Upper lobe of left lung (tissue), 6 donors: ENCODE data around the gene DR1. TPM values are rescaled to one million over a fixed set of nuclear protein-coding genes. Genes with fewer than 3 reads are reported as not detected.
"Not testable (repeated sequence)": the region's sequence is repeated elsewhere in the genome, so short reads cannot be mapped to it uniquely, and the experiment has no call there.

ENCODE experiments used
- ATAC-seq, 2 donors: fragments of 200-7000 bp; cut with Tn5 transposase; one replicate each; pipeline ENCODE4 v1.9.1; 2022; ENCODE audit warnings: mild to moderate bottlenecking in 2 of 2, moderate library complexity in 2 of 2; ENCODE audit not compliant: low FRiP score in 2 of 2
- DNase-seq, 2 donors: peaks; one replicate each; pipeline ENCODE4 v3.0.0-alpha.2; 2019 to 2020
- H3K27ac ChIP-seq, 4 donors: fragments of 200-600 bp; sonication (generic); one replicate each; pipeline ENCODE4 v1.5.1; 2016 to 2019
- H3K27me3 ChIP-seq, 4 donors: fragments of 200-600 bp; sonication (generic); one replicate each; pipeline ENCODE4 v1.5.1; 2017 to 2019
- H3K36me3 ChIP-seq, 4 donors: fragments of 200-600 bp; sonication (generic); one replicate each; pipeline ENCODE4 v1.5.1; 2016 to 2019
- H3K4me1 ChIP-seq, 4 donors: fragments of 200-600 bp; sonication (generic); one replicate each; pipeline ENCODE4 v1.5.1; 2018 to 2019
- H3K4me3 ChIP-seq, 4 donors: fragments of 200-600 bp; sonication (generic); one replicate each; pipeline ENCODE4 v1.5.1; 2017 to 2019; ENCODE audit warnings: mild to moderate bottlenecking in 2 of 4, moderate library complexity in 1 of 4
- H3K9me3 ChIP-seq, 4 donors: fragments of 200-600 bp; sonication (generic); one replicate each; pipeline ENCODE4 v1.5.1; 2018 to 2019
- CTCF ChIP-seq, 6 experiments: fragments of 450-650 bp in 4 of 6; fragments of 200-600 bp in 2 of 6; sonication (generic) in 2 of 6; IDR thresholded peaks; one replicate each; pipeline ENCODE4 v1.5.1; 2016 to 2019; ENCODE audit warnings: antibody characterized with exemption in 6 of 6
- EP300 ChIP-seq, 4 donors: sonication (generic); formaldehyde crosslinking; IDR thresholded peaks; one replicate each; pipeline ENCODE4 v1.5.1; 2017; ENCODE audit warnings: antibody characterized with exemption in 4 of 4, control low read depth in 2 of 4
- POLR2A ChIP-seq, 4 donors: fragments of 450-650 bp; IDR thresholded peaks; one replicate each; pipeline ENCODE4 v1.5.1; 2016 to 2017; ENCODE audit warnings: antibody characterized with exemption in 4 of 4, mild to moderate bottlenecking in 2 of 4
- POLR2AphosphoS5 ChIP-seq, 2 donors: sonication (generic); formaldehyde crosslinking; IDR thresholded peaks; one replicate each; pipeline ENCODE4 v1.5.1; 2017; ENCODE audit warnings: antibody characterized with exemption in 2 of 2
- WGBS, 2 donors: methylation state at CpG; one replicate each; pipeline ENCODE4 v1.1.5; 2017 to 2018; 5-methylcytosine and 5-hydroxymethylcytosine counted together
- total RNA-seq, 6 donors: library from RNA; depleted of rRNA in 4 of 6; stranded (reverse); fragments of >200 nt in 4 of 6; gene quantifications; one replicate each; pipeline versions ENCODE4 v1.1.0 to v1.2.1, GENCODE V29; 2016 to 2021
- donor health status: DM: no; HTN: no; CAD: no; lungs with moderate emphysema.
- donor health status: DM: no; HTN: yes; CAD: no; lungs with severe emphysema.

DR1 gene
- total RNA-seq, 6 donors from 2014 or later, result 12.6 to 50.0 (median 41.3) TPM

- peaks cover 0 to 35% (median 13%) of the 10 kb centered on the region in 4 donors for H3K36me3 ChIP-seq
- TF ChIP-seq POLR2A (IDR thresholded peaks at IDR 0.05), result no peak
- TF ChIP-seq POLR2AphosphoS5 (IDR thresholded peaks at IDR 0.05), result no peak
- no peak for TF ChIP-seq EP300 (IDR thresholded peaks at IDR 0.05)
- no peak for TF ChIP-seq CTCF (IDR thresholded peaks at IDR 0.05)
- ATAC-seq (no peak), DNase-seq (no peak)
- no peak overlapping the region for H3K4me3 ChIP-seq
- peaks cover 0 to 9% (median 2%) of the 10 kb centered on the region in 4 donors for H3K4me1 ChIP-seq
- H3K27ac ChIP-seq, result no peak overlapping the region
- WGBS, 2 donors, result 69 to 86% methylated on average over 2 of the region's 2 CpGs
- H3K27me3 ChIP-seq, result no peaks in the 10 kb centered on the region
- H3K9me3 ChIP-seq, result no peaks in the 10 kb centered on the region
These were observed 20.1 kb downstream of the DR1 start for GRCh38 chr1:93365813-93366212.

- Histone ChIP-seq H3K27ac (no peak overlapping the region), H3K4me3 (no peak overlapping the region), H3K36me3 (peaks cover 0 to 20% (median 11%) of the 10 kb centered on the region in 4 donors), H3K27me3 (no peaks in the 10 kb centered on the region), H3K4me1 (no peaks in the 10 kb centered on the region), H3K9me3 (no peaks in the 10 kb centered on the region)
- TF ChIP-seq EP300 (IDR thresholded peaks at IDR 0.05), result no peak
- 74 to 76% methylated on average over 1 of the region's 1 CpG for WGBS, 2 donors
- ATAC-seq (no peak), DNase-seq (no peak)
These were observed 24.0 kb downstream of the DR1 start for GRCh38 chr1:93369734-93370133.

GRCh38 chr1:93374334-93375106 lies 28.8 kb downstream of the DR1 start:
- WGBS, 2 donors, result 96 to 100% methylated on average over 2 to 5 of the region's 5 CpGs
- no peaks in the 10 kb centered on the region for H3K4me1 ChIP-seq

GRCh38 chr1:93384656-93385055 lies 38.9 kb downstream of the DR1 start:
- TF ChIP-seq CTCF (IDR thresholded peaks at IDR 0.05) (no peak), POLR2A (IDR thresholded peaks at IDR 0.05) (no peak), EP300 (IDR thresholded peaks at IDR 0.05) (no peak), POLR2AphosphoS5 (IDR thresholded peaks at IDR 0.05) (no peak)

More at GRCh38 chr1:93374334-93375106, 28.8 kb downstream of the DR1 start:
- TF ChIP-seq CTCF (IDR thresholded peaks at IDR 0.05), result no peak
- no peak for TF ChIP-seq EP300 (IDR thresholded peaks at IDR 0.05)
- no peak for TF ChIP-seq POLR2AphosphoS5 (IDR thresholded peaks at IDR 0.05)
- no peak for TF ChIP-seq POLR2A (IDR thresholded peaks at IDR 0.05)
- H3K36me3 ChIP-seq, result no peaks in the 10 kb centered on the region
- ATAC-seq (no peak), DNase-seq (no peak)
- no peak overlapping the region for H3K4me3 ChIP-seq
- no peaks in the 10 kb centered on the region for H3K27me3 ChIP-seq
- H3K9me3 ChIP-seq, result no peaks in the 10 kb centered on the region
- H3K27ac ChIP-seq, result no peak overlapping the region

GRCh38 chr1:93386268-93386667 lies 40.6 kb downstream of the DR1 start:
- WGBS, 2 donors, result 88 to 96% methylated on average over 7 of the region's 7 CpGs
- not testable (repeated sequence) for H3K4me3 ChIP-seq, H3K27ac ChIP-seq, H3K4me1 ChIP-seq, DNase-seq, ATAC-seq, H3K36me3 ChIP-seq, H3K27me3 ChIP-seq
- peaks cover 5 to 19% (median 12%) of the 10 kb centered on the region in 4 donors for H3K9me3 ChIP-seq

More at GRCh38 chr1:93384656-93385055, 38.9 kb downstream of the DR1 start:
- no peaks in the 10 kb centered on the region for H3K4me1 ChIP-seq
- no peak for ATAC-seq
- DNase-seq, result no peak
- no peak overlapping the region for H3K4me3 ChIP-seq
- 86 to 91% methylated on average over 3 of the region's 3 CpGs for WGBS, 2 donors
- H3K9me3 ChIP-seq, result peaks cover 5 to 19% (median 12%) of the 10 kb centered on the region in 4 donors
- no peaks in the 10 kb centered on the region for H3K27me3 ChIP-seq
- H3K27ac ChIP-seq, result no peak overlapping the region
- no peaks in the 10 kb centered on the region for H3K36me3 ChIP-seq

- TF ChIP-seq EP300 (IDR thresholded peaks at IDR 0.05) (no peak), CTCF (IDR thresholded peaks at IDR 0.05) (no peak), POLR2A (IDR thresholded peaks at IDR 0.05) (no peak), POLR2AphosphoS5 (IDR thresholded peaks at IDR 0.05) (no peak)
- no peaks in the 10 kb centered on the region for H3K36me3 ChIP-seq
- 91 to 92% methylated on average over 2 of the region's 2 CpGs for WGBS, 2 donors
- no peak overlapping the region for H3K27ac ChIP-seq
- H3K9me3 ChIP-seq, result no peaks in the 10 kb centered on the region
- H3K27me3 ChIP-seq, result no peaks in the 10 kb centered on the region
- no peak overlapping the region for H3K4me3 ChIP-seq
- no peak for ATAC-seq
- DNase-seq, result no peak
- no peaks in the 10 kb centered on the region for H3K4me1 ChIP-seq
These were observed 48.8 kb downstream of the DR1 start for GRCh38 chr1:93394514-93394913.
